Activated CD8-positive, alpha-beta T cell treated with anti-CD3 and anti-CD28 coated beads for 36 hours (primary cell): ENCODE results near the gene CYS1. TPM values are rescaled to one million over a fixed set of nuclear protein-coding genes. Genes with fewer than 3 reads are reported as not detected.
A peak's percentile ranks its signal among the peaks of the same experiment; 100 is the strongest.

Experiments used
- ATAC-seq: fragments of 200-7000 bp; cut with Tn5 transposase; one replicate; pipeline ENCODE4 v1.10.0; 2021; ENCODE audit warnings: mild to moderate bottlenecking, moderate library complexity
- CTCF ChIA-PET: fragments of 350-600 bp; sonication (Branson Sonifier 250); formaldehyde crosslinking; loops from one replicate; lab custom pipeline; 2021; ENCODE audit warnings: antibody characterized with exemption; lab: Charles Lee
- POLR2A ChIA-PET: fragments of 350-600 bp; sonication (Branson Sonifier 250); formaldehyde crosslinking; loops from one replicate; lab custom pipeline; 2021; ENCODE audit warnings: antibody characterized with exemption; lab: Charles Lee
- DNase-seq: peaks from one replicate; pipeline ENCODE4 v3.0.0-alpha.2; 2020
- H3K27ac Mint-ChIP-seq: one replicate; pipeline ENCODE4 v1.8.0; 2021; ENCODE audit warnings: mild to moderate bottlenecking, mixed read lengths
- H3K27me3 Mint-ChIP-seq: one replicate; pipeline ENCODE4 v1.8.0; 2021; ENCODE audit warnings: mixed read lengths
- H3K36me3 Mint-ChIP-seq: one replicate; pipeline ENCODE4 v1.8.0; 2021; ENCODE audit warnings: low read depth, mixed read lengths
- H3K4me1 Mint-ChIP-seq: one replicate; pipeline ENCODE4 v1.8.0; 2021; ENCODE audit warnings: low read depth, mixed read lengths
- H3K4me3 Mint-ChIP-seq: one replicate; pipeline ENCODE4 v1.8.0; 2021; ENCODE audit warnings: mild to moderate bottlenecking, moderate library complexity, mixed read lengths
- H3K9me3 Mint-ChIP-seq: one replicate; pipeline ENCODE4 v1.8.0; 2021; ENCODE audit warnings: mixed read lengths
- intact Hi-C: fragments of 100-400 bp; cut with micrococcal nuclease; formaldehyde crosslinking; loops from one replicate; pipeline ENCODE4 v1.10.0; 2022
- total RNA-seq, 2 experiments: library from RNA; stranded (reverse); gene quantifications; one replicate each; pipeline ENCODE4 v1.2.3, GENCODE V29; 2021
- TF ChIP-seq, protein P1 (sequence below): fragments of 200-600 bp; IDR thresholded peaks from one replicate; pipeline ENCODE4 v1.8.0; 2022; ENCODE audit warnings: antibody characterized with exemption, mild to moderate bottlenecking

Gene CYS1
- total RNA-seq, 2 experiments from 2014 or later = 0.11 to 0.32 TPM

DNA sequence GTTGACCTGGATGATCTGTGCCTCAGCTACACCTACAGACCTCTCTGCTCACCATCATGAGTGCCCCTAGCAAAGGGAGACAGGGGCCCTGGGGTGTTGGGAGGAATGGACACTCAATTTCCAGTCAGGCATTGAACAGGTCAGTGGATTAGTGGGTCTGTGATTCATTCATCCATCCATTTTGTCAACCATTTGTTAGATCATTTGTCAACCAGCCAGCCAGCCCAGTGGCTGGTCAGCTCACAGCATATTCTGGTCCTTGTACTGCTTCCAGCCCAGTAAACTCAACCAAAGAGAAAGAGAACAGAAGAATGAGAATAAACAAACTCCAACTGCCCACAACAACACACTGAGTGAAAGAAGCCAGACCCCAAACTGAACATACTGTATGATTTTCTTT lies 41.5 kb downstream of the CYS1 start:
- POLR2A ChIA-PET = interaction anchor here (0.7 to 1.8 kb wide), 3 partner anchors 10 to 555 kb away, joined by 3 to 6 read pairs (median 3); no protein-coding TSS in a partner anchor
- intact Hi-C loops = no loop called here
- H3K4me1 Mint-ChIP-seq = peaks cover 13% of the 10 kb centered on the region
- H3K27ac Mint-ChIP-seq = no peak overlapping the region
- TF ChIP-seq, protein P1, sequence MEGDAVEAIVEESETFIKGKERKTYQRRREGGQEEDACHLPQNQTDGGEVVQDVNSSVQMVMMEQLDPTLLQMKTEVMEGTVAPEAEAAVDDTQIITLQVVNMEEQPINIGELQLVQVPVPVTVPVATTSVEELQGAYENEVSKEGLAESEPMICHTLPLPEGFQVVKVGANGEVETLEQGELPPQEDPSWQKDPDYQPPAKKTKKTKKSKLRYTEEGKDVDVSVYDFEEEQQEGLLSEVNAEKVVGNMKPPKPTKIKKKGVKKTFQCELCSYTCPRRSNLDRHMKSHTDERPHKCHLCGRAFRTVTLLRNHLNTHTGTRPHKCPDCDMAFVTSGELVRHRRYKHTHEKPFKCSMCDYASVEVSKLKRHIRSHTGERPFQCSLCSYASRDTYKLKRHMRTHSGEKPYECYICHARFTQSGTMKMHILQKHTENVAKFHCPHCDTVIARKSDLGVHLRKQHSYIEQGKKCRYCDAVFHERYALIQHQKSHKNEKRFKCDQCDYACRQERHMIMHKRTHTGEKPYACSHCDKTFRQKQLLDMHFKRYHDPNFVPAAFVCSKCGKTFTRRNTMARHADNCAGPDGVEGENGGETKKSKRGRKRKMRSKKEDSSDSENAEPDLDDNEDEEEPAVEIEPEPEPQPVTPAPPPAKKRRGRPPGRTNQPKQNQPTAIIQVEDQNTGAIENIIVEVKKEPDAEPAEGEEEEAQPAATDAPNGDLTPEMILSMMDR = no peak
- H3K4me3 Mint-ChIP-seq = no peak overlapping the region
- H3K27me3 Mint-ChIP-seq = peaks cover 2% of the 10 kb centered on the region
- no peak for DNase-seq
- CTCF ChIA-PET = interaction anchor here (1.0 to 1.6 kb wide), 4 partner anchors 9 to 55 kb away, joined by 3 to 9 read pairs (median 4); no protein-coding TSS in a partner anchor
- peaks cover 4% of the 10 kb centered on the region for H3K36me3 Mint-ChIP-seq
- H3K9me3 Mint-ChIP-seq = no peaks in the 10 kb centered on the region
- ATAC-seq = no peak

DNA sequence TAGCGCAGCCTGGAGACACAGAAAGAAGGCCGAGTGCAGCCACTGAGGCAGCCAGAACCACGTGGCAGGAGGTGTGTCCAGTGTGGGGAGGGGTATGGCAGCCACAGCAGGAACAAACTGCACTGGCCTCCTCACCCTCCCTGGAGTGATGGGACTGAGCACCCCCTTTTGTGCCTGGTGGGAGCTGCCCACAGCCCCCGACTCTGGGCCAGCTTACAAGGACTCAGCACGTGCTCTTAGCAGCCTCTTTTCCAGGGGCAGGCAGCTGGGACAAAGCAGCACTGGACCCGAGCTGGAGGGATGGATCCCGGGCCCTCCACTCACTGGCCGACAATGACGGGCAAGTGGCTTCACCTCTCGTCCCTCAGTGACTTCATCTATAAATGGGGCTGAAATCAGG lies 42.1 kb downstream of the CYS1 start:
- DNase-seq (no peak), ATAC-seq (no peak)
- H3K4me3 Mint-ChIP-seq = no peak overlapping the region
- intact Hi-C loops = no loop called here
- H3K36me3 Mint-ChIP-seq = peaks cover 4% of the 10 kb centered on the region
- H3K4me1 Mint-ChIP-seq = peaks cover 13% of the 10 kb centered on the region
- H3K27ac Mint-ChIP-seq = no peak overlapping the region
- ChIA-PET CTCF (interaction anchor here (1.0 to 1.6 kb wide), 3 partner anchors 9 to 54 kb away, joined by 3 to 9 read pairs (median 4); no protein-coding TSS in a partner anchor), POLR2A (interaction anchor here (0.7 to 1.8 kb wide), 3 partner anchors 9 to 555 kb away, joined by 3 to 6 read pairs (median 3); no protein-coding TSS in a partner anchor)
- H3K27me3 Mint-ChIP-seq = peaks cover 2% of the 10 kb centered on the region
- H3K9me3 Mint-ChIP-seq = no peaks in the 10 kb centered on the region
- TF ChIP-seq, protein P1 = no peak

DNA sequence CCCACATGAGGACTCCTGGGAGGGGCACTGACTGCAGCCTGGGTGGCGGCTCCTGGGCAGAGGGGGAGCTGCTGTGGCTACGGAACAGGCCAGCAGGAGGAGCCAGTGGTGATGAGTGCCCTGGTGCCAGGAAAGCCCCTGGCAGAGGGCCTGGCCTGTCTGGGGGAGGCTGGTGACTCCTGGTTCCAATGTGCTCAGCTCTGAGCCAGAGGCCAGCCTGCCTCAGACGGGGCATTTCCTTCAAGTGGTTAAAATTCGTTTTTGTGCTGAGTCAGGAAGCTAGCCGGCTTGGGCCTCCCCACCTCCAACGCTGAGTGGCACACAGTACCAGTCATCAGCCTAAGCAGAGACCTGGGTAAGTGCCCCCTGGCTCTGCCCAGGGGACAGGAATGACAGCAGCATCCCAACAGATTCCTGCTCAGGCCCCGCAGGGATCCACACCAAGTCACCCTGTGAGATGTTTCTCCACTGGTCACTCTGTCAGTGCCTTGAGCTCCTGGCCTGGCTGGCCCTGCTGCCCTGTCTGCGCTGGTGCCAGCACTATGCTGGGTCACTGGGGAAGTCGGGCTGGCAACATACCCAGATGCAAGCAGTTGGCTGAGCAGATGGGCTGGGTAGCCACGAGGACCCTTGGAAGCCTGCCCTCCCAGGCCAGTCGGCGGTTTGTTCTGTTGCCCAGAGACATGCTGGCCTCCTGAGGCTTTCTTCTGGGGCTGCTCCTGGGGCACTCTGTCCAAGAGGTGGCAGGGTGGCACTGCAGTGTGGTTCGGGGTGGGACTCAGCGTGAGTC lies 43.9 kb downstream of the CYS1 start:
- no peak overlapping the region for H3K4me3 Mint-ChIP-seq
- no peaks in the 10 kb centered on the region for H3K27me3 Mint-ChIP-seq
- H3K27ac Mint-ChIP-seq = no peak overlapping the region
- intact Hi-C loops = no loop called here
- ChIA-PET POLR2A (interaction anchor here (1.7 kb wide), 1 partner anchor 12 kb away, joined by 5 read pairs; no protein-coding TSS in a partner anchor), CTCF (interaction anchor here (0.6 to 5.3 kb wide), 7 partner anchors 11 to 277 kb away, joined by 3 to 29 read pairs (median 5); no protein-coding TSS in a partner anchor)
- TF ChIP-seq, protein P1 = peak; percentile 27
- peak; percentile 93 for ATAC-seq
- no peaks in the 10 kb centered on the region for H3K36me3 Mint-ChIP-seq
- peak; percentile 74 for DNase-seq
- H3K9me3 Mint-ChIP-seq = no peaks in the 10 kb centered on the region
- H3K4me1 Mint-ChIP-seq = peaks cover 10% of the 10 kb centered on the region

DNA sequence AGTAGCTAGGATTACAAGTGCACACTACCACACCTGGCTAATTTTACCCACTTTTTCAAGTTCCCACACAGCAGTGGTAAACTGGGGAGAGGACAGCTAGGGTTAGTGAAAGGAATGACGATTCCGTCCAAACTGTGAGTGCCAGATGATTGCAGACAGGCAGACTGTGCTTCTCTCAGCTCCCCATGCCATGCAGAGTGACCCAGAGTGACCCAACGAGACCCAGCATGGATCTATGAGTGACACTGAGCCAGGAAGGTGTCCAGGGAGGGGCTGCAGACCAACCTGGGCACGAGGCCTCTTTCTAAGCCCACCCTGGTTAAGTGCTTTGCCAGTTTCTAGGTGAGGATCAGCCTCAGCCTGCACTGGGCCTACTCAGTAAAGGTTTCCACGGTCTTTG lies 44.6 kb downstream of the CYS1 start:
- ATAC-seq = no peak
- Mint-ChIP-seq H3K36me3 (no peaks in the 10 kb centered on the region), H3K4me3 (no peak overlapping the region), H3K27me3 (no peaks in the 10 kb centered on the region), H3K9me3 (no peaks in the 10 kb centered on the region), H3K4me1 (peaks cover 10% of the 10 kb centered on the region), H3K27ac (no peak overlapping the region)
- CTCF ChIA-PET = interaction anchor here (1.4 to 5.3 kb wide), 5 partner anchors 12 to 222 kb away, joined by 3 to 29 read pairs (median 6); no protein-coding TSS in a partner anchor
- intact Hi-C loops = no loop called here
- TF ChIP-seq, protein P1 = no peak
- POLR2A ChIA-PET = interaction anchor here (0.7 to 1.7 kb wide), 2 partner anchors 13 to 405 kb away, joined by 3 to 5 read pairs; partner anchors contain the start of gene YWHAQ
- no peak for DNase-seq
